Thoracic aorta (tissue), 2 donors: ENCODE measurements around the gene ZDHHC24. TPM values are rescaled to one million over a fixed set of nuclear protein-coding genes. Genes with fewer than 3 reads are reported as not detected.
"Not testable (repeated sequence)": the region's sequence is repeated elsewhere in the genome, so short reads cannot be mapped to it uniquely, and the experiment has no call there.

ENCODE experiments used
- ATAC-seq: fragments of 150-250 bp; one replicate; pipeline ENCODE4 v1.8.0; 2017; ENCODE audit warnings: low read depth; ENCODE audit not compliant: insufficient number of reproducible peaks, low FRiP score
- DNase-seq: peaks from one replicate; pipeline ENCODE4 v3.0.0-alpha.2; 2020; ENCODE audit warnings: low spot score
- H3K27ac ChIP-seq, 2 donors: fragments of 200-600 bp; sonication (generic); 1 replicate in 1 of 2; 2 replicates in 1 of 2; pipeline ENCODE4 v1.5.1; 2016; ENCODE audit warnings: mild to moderate bottlenecking in 2 of 2, moderate library complexity in 2 of 2
- H3K27me3 ChIP-seq: fragments of 200-600 bp; sonication (generic); replicated peaks from 2 replicates; pipeline ENCODE4 v1.6.0; 2016; ENCODE audit warnings: mild to moderate bottlenecking; ENCODE audit not compliant: insufficient read depth
- H3K36me3 ChIP-seq: fragments of 200-600 bp; sonication (generic); one replicate; pipeline ENCODE4 v1.5.1; 2016
- H3K4me1 ChIP-seq, 2 donors: fragments of 200-600 bp; sonication (generic); 1 replicate in 1 of 2; 2 replicates in 1 of 2; pipeline versions ENCODE4 v1.5.1 to v1.6.0; 2016; ENCODE audit warnings: low read depth in 2 of 2, mild to moderate bottlenecking in 1 of 2; ENCODE audit not compliant: control insufficient read depth in 1 of 2
- H3K4me3 ChIP-seq: fragments of 200-600 bp; sonication (generic); 2 replicates; pipeline ENCODE4 v1.5.1; 2016; ENCODE audit warnings: mild to moderate bottlenecking
- H3K9me3 ChIP-seq: fragments of 200-600 bp; sonication (generic); 2 replicates; pipeline ENCODE4 v1.5.1; 2016
- total RNA-seq, 2 donors: library from RNA; depleted of rRNA; stranded (reverse); fragments of >200 nt; gene quantifications; one replicate each; pipeline versions ENCODE4 v1.1.0 to v1.2.3, GENCODE V29; 2016
- TF ChIP-seq, protein P1 (sequence below): fragments of 200-600 bp; sonication (generic); IDR thresholded peaks from one replicate; pipeline ENCODE4 v1.5.1; 2019; ENCODE audit warnings: antibody characterized with exemption

ZDHHC24 gene
- total RNA-seq, 2 donors from 2014 or later: 10.2 to 15.7 TPM

DNA sequence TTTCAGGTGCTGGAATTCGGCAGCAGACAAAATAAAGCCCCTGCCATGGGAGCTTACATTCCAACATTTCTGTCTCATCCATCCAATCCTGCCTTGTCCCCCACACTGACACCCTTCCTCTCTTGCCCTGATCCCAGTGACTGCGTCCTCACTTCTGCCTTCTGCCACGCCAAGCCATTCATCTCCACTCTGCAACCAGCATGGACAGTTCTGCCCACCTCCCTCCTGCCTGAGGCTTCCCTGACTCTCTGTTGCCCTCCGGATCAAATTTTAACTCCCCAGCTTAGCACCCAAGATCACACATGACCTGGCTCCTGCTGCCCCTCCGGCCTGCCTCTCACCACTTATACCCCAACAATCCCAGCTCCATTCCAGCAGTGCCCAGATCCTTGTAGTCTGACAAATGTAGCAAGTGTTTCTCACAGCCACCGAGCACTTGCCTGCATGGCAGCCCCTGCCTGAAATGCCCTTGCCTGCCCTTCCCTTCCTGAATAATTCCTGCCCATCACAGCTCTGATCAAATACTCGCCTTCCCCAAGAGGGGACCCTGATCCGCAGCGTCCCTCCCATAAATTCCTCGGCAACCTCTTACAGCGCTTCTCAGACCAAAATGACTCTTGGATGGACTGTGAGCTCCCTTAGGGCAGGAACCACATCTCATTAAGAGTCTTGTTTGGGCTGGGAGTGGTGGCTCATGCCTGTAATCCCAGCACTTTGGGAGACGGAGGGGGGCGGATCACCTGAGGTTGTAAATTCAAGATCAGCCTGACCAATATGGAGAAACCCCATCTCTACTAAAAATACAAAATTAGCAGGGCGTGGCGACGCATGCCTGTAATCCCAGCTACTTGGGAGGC, 3.2 kb upstream of the ZDHHC24 start:
- H3K4me1 ChIP-seq: peaks cover 12 to 17% of the 10 kb centered on the region in 2 donors
- TF ChIP-seq, protein P1, sequence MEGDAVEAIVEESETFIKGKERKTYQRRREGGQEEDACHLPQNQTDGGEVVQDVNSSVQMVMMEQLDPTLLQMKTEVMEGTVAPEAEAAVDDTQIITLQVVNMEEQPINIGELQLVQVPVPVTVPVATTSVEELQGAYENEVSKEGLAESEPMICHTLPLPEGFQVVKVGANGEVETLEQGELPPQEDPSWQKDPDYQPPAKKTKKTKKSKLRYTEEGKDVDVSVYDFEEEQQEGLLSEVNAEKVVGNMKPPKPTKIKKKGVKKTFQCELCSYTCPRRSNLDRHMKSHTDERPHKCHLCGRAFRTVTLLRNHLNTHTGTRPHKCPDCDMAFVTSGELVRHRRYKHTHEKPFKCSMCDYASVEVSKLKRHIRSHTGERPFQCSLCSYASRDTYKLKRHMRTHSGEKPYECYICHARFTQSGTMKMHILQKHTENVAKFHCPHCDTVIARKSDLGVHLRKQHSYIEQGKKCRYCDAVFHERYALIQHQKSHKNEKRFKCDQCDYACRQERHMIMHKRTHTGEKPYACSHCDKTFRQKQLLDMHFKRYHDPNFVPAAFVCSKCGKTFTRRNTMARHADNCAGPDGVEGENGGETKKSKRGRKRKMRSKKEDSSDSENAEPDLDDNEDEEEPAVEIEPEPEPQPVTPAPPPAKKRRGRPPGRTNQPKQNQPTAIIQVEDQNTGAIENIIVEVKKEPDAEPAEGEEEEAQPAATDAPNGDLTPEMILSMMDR: no peak
- DNase-seq (no peak), ATAC-seq (no peak)
- H3K36me3 ChIP-seq: no peaks in the 10 kb centered on the region
- H3K27ac ChIP-seq: no peak overlapping the region
- H3K9me3 ChIP-seq: no peaks in the 10 kb centered on the region
- no peaks in the 10 kb centered on the region for H3K27me3 ChIP-seq
- H3K4me3 ChIP-seq: no peak overlapping the region

DNA sequence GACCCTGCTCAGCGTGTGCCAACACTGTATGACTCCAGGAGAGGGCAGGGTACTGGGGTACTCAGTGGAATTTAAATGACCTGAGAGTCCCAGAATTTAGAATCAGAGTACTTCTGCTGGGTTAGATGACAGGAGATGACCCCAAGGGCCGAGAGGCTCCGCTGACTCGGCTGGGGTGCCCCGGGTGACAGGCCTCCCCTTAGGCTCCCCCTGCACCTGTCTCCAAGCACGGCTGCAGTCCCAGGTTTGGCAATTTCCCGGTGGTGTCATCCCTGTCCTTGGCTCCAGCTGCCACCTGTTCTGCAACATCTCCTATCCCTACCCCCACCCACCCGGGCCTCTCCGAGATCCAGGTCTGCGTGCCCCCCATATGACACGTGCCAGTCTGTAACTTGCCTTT, 2.2 kb upstream of the ZDHHC24 start:
- DNase-seq: no peak
- TF ChIP-seq, protein P1: no peak
- H3K27me3 ChIP-seq: no peaks in the 10 kb centered on the region

DNA sequence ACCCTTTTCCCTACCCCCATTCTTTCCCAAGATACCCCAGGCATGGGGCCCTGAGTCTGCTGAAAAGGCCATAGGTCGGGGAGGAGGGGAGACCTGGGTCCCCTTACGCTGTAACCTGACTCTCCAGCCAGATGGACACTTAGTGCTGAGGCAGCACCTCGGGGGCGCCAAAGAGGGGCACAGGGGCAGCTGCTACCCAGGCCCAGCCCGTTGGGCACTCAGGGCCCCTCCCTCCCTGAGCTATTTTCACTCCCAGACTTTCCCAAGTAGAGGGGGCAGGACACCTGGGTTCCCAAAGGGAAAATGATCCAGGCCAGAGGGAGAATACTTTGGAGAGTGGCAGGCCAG, 1.8 kb upstream of the ZDHHC24 start:
- Histone ChIP-seq H3K27me3 (no peaks in the 10 kb centered on the region), H3K27ac (no peak overlapping the region), H3K4me3 (no peak overlapping the region), H3K4me1 (peaks cover 15 to 17% of the 10 kb centered on the region in 2 donors), H3K9me3 (no peaks in the 10 kb centered on the region), H3K36me3 (no peaks in the 10 kb centered on the region)
- TF ChIP-seq, protein P1: no peak
- no peak for ATAC-seq
- DNase-seq: no peak

More for the DNA sequence above, 2.2 kb upstream of the ZDHHC24 start:
- Histone ChIP-seq H3K36me3 (no peaks in the 10 kb centered on the region), H3K4me1 (peaks cover 15 to 17% of the 10 kb centered on the region in 2 donors), H3K9me3 (no peaks in the 10 kb centered on the region), H3K4me3 (no peak overlapping the region), H3K27ac (no peak overlapping the region)
- ATAC-seq: no peak

DNA sequence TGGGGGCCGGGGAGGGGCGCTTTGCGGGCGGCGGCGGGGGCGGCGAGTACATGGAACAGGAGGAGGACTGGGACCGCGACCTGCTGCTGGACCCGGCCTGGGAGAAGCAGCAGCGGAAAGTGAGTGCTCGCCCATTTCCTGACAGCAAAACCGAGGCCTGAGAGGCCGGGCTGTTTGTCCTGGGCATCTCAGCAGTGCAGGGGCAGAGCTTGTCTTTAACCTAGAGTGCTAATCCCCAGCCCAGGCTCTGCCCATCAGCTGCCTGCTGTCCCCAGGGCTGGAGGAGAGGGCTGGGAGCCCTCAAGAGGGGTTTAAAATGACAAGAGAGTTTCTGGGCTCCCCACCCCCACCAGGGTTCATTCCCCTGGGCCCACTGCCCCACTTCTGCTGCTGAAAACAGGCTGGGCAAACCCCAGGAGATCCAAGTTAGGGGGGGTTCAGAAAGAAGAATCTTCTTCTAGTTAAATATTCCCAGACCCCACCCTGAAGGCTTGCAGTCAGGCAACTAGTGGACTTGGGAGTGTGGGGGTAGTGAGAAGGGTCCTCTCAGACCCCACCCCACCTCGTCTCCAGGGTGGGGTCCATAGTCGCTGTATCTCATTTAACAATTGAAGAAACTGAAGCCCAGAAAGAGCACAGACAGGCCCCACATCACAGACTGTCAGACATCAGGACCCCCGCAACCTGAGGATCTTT, 1.3 kb upstream of the ZDHHC24 start:
- Histone ChIP-seq H3K4me1 (peaks cover 15 to 22% of the 10 kb centered on the region in 2 donors), H3K4me3 (peak overlapping the region; percentile 99), H3K27me3 (no peaks in the 10 kb centered on the region), H3K27ac (no peak overlapping the region), H3K36me3 (no peaks in the 10 kb centered on the region), H3K9me3 (no peaks in the 10 kb centered on the region)
- no peak for ATAC-seq
- DNase-seq: no peak
- TF ChIP-seq, protein P1: no peak

DNA sequence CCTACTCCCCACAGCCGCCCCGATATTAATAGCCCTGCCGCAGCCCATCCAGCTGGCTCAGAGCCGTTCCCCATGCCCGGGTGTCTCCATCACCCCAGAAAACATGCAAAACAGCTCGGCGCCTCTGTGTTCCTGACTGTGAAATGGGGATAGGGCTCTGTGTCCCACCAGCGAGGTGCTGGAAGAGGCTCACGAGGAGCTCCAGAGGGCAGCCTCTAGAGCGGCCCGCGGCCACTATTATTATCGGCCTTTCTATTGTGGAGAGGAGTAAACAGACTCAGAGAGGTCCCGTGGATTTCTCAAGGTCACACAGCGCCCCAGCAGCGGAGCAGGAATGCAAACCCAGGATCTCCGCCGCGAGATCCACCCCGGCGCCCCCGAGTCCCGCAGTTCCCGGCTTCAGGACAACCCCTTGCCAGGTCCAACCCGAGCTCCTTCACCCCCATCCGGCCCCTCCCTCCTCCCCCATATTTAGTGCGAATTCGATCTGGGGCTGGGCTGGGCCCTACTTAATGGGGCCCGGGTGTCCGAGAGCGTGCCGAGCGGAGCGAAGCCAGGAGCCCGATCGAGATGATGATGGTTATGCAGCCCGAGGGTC, 619 bp upstream of the ZDHHC24 start, which contains the start of gene ACTN3:
TSS of gene ACTN3 (plus strand) at position 536 of the 598 bp plus-strand sequence. CDS start at position 571, 35 bp downstream.
- Histone ChIP-seq H3K27me3 (no peaks in the 10 kb centered on the region), H3K9me3 (no peaks in the 10 kb centered on the region), H3K4me3 (peak within 1 kb of the TSS; percentile 99), H3K36me3 (no peaks in the 10 kb centered on the region), H3K4me1 (peaks cover 15 to 25% of the 10 kb centered on the region in 2 donors), H3K27ac (peak within 1 kb of the TSS; percentile 40 to 73)
- TF ChIP-seq, protein P1: no peak
- no peak for ATAC-seq
- no peak for DNase-seq

DNA sequence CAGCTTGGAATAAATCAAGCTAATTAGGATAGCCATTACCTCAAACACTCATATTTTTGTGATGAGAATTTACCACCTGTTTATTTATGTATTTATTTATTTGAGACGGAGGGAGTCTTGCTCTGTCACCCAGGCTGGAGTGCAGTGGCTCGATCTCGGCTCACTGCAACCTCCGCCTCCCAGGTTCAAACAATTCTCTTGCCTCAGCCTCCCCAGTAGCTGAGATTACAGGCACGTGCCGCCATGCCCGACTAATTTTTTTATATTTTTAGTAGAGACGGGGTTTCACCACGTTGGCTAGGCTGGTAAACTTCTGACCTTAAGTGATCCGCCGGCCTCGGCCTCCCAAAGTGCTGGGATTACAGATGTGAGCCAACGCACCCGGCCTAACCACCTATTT, 896 bp downstream of the ZDHHC24 start:
- peaks cover 15 to 25% of the 10 kb centered on the region in 2 donors for H3K4me1 ChIP-seq
- H3K27ac ChIP-seq, DNase-seq, H3K9me3 ChIP-seq, H3K27me3 ChIP-seq, H3K36me3 ChIP-seq, ATAC-seq: not testable (repeated sequence)
- H3K4me3 ChIP-seq: peak overlapping the region; percentile 99
